Epithelial cell of proximal tubule (primary cell): ENCODE data around the gene CGNL1. TPM values are rescaled to one million over a fixed set of nuclear protein-coding genes. Genes with fewer than 3 reads are reported as not detected.

Source experiments
- DNase-seq: peaks from one replicate; pipeline ENCODE4 v3.0.0-alpha.2; 2011; ENCODE audit warnings: low read depth
- H3K4me3 ChIP-seq: 2 replicates; pipeline ENCODE4 v1.5.1; 2011; ENCODE audit warnings: low read depth, mild to moderate bottlenecking, low read length
- CTCF ChIP-seq: conservative IDR thresholded peaks from 2 replicates; pipeline ENCODE4 v1.5.1; 2012; ENCODE audit warnings: low read depth, mild to moderate bottlenecking, low read length
- total RNA-seq: library from RNA; depleted of rRNA; stranded (reverse); fragments of >200 nt; gene quantifications from 2 replicates; pipeline ENCODE4 v1.2.3, GENCODE V29; 2015

CGNL1 gene
- total RNA-seq, 1 donor from 2014 or later: 3.2 TPM

DNA sequence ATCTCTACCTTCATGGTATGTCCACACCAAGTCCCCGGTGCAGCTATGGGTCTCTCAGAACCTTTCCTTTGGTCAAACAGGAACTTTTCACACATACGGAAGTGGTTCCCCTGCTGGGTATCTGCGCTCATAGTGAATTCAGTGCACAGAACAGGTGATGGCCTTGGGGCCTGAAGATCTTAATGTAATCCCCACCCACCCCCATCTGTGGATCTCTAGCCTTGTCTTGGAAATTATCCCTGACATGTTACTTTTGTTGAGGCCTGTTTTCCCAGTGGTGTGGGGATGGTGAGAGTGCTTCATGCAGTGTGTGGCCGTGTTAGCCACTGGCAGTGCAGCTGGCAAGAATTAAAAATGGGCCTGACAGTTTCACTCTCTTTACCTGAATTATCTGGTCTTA lies 143.5 kb downstream of the CGNL1 start:
- no peak overlapping the region for H3K4me3 ChIP-seq
- no peak for DNase-seq
- no peak for TF ChIP-seq CTCF

- no peak for DNase-seq
- no peak overlapping the region for H3K4me3 ChIP-seq
- TF ChIP-seq CTCF: no peak
Measured at GRCh38 chr15:57521503-57521902, 145.2 kb downstream of the CGNL1 start.

DNA sequence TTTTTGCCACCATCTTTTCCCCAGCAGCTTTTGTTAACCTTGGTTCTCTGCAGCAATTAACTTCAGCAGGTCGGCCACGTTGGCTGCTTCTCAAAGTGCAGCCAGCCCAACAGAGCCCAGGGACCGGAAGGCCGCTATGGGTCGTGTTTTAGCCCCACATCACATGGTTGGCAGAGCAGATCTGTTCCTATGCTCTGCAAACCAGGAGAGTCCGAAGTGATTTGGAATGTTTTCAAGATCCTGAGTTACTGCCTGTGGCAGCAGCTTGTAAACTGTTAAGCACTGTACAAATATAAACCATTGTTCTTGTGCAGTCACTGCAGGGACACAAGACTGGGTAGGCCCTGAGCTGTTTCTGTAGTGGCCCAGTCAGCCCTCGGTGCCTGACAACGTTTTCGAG lies 145.8 kb downstream of the CGNL1 start:
- TF ChIP-seq CTCF: no peak
- peak; percentile 73 for DNase-seq
- H3K4me3 ChIP-seq: no peak overlapping the region

DNA sequence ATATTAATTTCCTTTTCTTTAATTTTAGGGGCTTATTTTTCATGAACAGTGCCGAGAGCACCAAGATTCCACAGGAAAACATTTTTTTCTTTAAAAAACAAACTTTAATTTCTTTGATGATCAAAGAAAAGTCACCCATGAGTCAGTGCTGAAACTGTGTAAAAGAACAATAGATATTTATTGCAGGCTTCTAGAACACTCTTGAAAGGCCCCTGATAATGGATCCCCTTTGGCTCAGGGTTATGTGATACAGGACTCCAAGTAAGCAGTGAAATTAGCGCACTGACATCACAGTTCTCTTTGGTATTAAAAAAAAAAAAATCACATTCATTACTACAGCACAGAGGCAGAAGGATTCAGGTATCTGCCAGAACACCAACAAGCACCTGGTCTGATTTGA lies 149.3 kb downstream of the CGNL1 start:
- TF ChIP-seq CTCF: no peak
- no peak overlapping the region for H3K4me3 ChIP-seq
- DNase-seq: no peak

DNA sequence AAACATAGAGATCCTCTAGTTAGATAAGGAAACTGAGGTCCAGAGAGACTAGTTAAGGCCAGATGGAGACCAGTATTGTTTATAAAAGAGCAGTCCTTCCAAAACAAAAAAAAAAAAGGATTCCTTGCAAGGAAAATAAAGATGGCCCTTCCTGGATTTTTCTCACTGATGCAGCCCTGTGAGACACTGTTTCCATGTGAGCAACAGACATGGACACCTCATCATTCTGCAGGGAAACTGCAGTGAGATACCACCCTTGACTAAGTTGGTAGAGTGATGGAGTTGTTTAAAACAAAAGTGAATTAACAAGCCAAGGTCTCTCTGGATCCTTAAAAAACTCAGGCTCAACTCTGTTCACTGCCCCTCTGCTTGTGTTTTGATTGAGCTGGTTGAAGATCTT lies 149.8 kb downstream of the CGNL1 start:
- DNase-seq: no peak
- no peak overlapping the region for H3K4me3 ChIP-seq
- TF ChIP-seq CTCF: no peak

GRCh38 chr15:57526615-57527014 lies 150.3 kb downstream of the CGNL1 start:
- H3K4me3 ChIP-seq: no peak overlapping the region
- TF ChIP-seq CTCF: no peak
- no peak for DNase-seq

- peak; percentile 65 for TF ChIP-seq CTCF
- H3K4me3 ChIP-seq: no peak overlapping the region
- no peak for DNase-seq
Measured at GRCh38 chr15:57527382-57528091, 151.2 kb downstream of the CGNL1 start.
